OCI-LY1 (cell line): Measurements from ENCODE around the gene PXMP4.

Experiments
- CTCF ChIP-seq: fragments of 200-600 bp; sonication (generic), shearing (Covaris generic); IDR thresholded peaks from 2 replicates; pipeline ENCODE4 v1.5.1; 2017; ENCODE audit warnings: mild to moderate bottlenecking, antibody characterized with exemption, low read length, moderate library complexity, mixed read lengths
- EZH2 ChIP-seq: fragments of 200-600 bp; sonication (generic), shearing (Covaris generic); IDR thresholded peaks from 2 replicates; pipeline ENCODE4 v1.8.0; 2017; ENCODE audit warnings: borderline replicate concordance, mixed run types, mild to moderate bottlenecking, antibody characterized with exemption, low read length, moderate library complexity, mixed read lengths

GRCh38 chr20:33709905-33710541 is 10.1 kb downstream of the PXMP4 start:
- TF ChIP-seq CTCF = no peak
- no peak for TF ChIP-seq EZH2
